Testis (tissue), 2 donors: Measurements from ENCODE around the gene PC.

Experiments used
- CTCF ChIP-seq, 3 experiments: fragments of 450-650 bp in 2 of 3; fragments of 200-600 bp in 1 of 3; sonication (generic) in 1 of 3; IDR thresholded peaks; one replicate each; pipeline ENCODE4 v1.5.1; 2016 to 2019; ENCODE audit warnings: antibody characterized with exemption in 3 of 3, mild to moderate bottlenecking in 2 of 3, moderate library complexity in 1 of 3
- POLR2A ChIP-seq: fragments of 450-650 bp; IDR thresholded peaks from one replicate; pipeline ENCODE4 v1.6.1; 2017; ENCODE audit warnings: antibody characterized with exemption, mild to moderate bottlenecking, moderate library complexity

DNA sequence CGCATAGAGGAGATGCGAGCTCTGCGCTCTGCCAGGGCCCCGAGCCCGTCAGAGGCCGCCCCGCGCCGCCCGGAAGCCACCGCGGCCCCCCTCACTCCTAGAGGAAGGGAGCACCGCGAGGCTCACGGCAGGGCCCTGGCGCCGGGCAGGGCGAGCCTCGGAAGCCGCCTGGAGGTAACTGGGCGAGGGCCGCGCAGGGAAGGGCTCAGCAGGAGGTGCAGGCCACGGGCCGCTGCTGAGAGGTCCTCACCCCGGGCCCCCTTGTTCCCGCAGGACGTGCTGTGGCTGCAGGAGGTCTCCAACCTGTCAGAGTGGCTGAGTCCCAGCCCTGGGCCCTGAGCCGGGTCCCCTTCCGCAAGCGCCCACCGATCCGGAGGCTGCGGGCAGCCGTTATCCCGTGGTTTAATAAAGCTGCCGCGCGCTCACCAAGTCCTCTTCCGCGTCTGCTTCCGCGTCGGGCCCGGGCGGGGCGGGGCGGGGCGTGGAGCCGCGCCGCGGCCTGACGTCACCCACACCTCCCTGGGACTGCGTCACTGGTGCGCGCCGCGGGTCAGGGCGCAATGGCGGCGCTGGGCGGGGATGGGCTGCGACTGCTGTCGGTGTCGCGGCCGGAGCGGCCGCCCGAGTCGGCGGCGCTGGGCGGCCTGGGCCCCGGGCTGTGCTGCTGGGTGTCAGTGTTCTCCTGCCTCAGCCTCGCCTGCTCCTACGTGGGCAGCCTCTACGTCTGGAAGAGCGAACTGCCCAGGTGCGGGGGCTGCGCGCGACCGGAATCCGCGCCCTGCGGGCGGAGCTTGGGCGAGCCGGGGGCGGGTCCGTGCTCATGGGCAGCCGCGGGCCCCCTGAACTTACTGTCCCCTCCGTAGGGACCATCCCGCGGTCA is 115.0 kb downstream of the PC start, which contains the start of gene RCE1:
- TF ChIP-seq CTCF (IDR thresholded peaks at IDR 0.05) (peak in 2 of 3 experiments; percentile 13 to 22), POLR2A (peak; percentile 23)
